Measurements from ENCODE around the gene CSH1.
"Not testable (repeated sequence)": the region's sequence is repeated elsewhere in the genome, so short reads cannot be mapped to it uniquely, and the experiment has no call there.

The CSH1 gene

DNA sequence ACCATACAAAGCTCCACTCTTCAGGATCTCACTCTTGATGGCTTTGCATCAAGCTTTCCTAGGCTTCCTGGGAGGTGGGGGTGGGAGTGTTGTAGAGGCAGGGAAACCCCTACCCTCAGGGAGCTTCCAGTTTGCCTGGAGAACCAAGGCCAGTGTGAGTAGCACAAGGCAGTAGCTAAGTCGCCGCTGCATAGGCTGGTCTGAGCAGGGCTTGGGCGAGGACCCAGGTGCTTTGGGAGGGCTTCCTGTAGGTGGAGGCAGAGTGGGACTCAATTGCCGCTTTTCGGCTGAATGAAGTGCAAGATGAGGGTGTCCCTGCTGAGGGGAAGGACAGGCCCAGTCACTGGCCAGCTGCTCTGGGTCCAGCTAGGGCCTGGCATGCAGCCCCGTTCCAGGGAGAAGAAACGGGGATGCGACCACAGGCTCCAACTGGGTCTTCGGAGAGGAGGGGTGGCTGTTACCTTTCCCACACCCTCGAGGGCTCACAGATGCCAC, 31.8 kb upstream of the CSH1 start:
- DNase-seq: no peak

DNA sequence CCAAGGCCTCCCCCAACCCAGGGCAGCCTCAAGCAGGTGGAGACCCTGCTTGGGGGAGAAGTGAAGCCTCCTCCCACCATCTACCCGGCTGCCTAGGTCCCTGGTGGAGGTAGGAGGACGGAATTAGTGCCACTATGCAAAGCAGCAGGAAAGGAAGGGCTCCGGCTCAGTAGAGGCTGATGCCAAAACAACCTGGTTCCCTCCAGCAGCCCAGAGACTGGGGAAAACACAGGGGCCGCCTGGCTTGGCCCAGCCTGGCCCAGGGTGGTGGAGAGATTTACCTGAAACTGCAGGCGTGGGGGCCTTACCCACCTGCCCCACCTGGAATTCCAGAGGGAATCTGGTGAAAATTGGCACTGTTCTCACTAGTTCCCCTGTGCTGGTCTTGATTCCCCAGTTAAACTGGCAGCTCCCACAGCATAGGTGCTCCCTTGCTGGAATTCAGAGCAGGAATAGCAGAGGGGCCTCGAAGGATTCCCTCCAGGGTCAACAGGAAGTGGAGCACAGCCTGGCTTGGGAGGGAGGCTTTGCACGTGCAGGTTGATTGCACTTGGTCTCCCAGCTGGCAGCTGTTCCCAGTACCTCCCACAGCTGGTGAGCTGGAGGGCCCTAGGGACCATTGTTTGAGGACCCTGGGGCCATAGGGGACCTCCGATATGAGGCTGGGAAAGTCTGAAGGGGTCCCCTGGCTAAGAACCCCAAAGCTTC, 31.2 kb upstream of the CSH1 start:
- DNase-seq: peak; percentile 25

GRCh38 chr17:63926164-63926563, 29.8 kb upstream of the CSH1 start:
- DNase-seq: no peak

- DNase-seq: no peak
Observed at GRCh38 chr17:63925615-63926014, 29.2 kb upstream of the CSH1 start.

- not testable (repeated sequence) for DNase-seq
Observed at GRCh38 chr17:63922402-63922801, 26.0 kb upstream of the CSH1 start.

GRCh38 chr17:63920779-63921178, 24.4 kb upstream of the CSH1 start:
- peak; percentile 27 for DNase-seq

DNA sequence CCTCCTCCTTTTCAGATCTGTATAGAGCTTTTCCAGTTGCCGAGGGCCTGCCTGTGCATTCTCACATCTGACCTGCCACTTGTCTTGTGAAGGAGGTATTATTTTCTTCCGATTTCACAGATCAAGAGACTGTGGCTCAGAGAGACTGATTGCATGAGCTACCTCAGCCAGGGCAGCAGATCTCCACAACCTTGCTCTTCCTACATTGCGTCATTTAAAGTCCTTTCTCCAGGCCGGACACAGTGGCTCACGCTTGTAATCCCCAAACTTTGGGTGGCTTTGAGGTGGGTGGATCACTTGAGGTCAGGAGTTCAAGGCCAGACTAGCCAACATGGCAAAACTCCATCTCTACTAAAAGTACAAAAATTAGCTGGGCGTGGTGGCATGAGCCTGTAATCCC, 23.7 kb upstream of the CSH1 start:
- DNase-seq: not testable (repeated sequence)

- peak; percentile 62 for DNase-seq
Observed at GRCh38 chr17:63919311-63919723, 22.9 kb upstream of the CSH1 start.

DNA sequence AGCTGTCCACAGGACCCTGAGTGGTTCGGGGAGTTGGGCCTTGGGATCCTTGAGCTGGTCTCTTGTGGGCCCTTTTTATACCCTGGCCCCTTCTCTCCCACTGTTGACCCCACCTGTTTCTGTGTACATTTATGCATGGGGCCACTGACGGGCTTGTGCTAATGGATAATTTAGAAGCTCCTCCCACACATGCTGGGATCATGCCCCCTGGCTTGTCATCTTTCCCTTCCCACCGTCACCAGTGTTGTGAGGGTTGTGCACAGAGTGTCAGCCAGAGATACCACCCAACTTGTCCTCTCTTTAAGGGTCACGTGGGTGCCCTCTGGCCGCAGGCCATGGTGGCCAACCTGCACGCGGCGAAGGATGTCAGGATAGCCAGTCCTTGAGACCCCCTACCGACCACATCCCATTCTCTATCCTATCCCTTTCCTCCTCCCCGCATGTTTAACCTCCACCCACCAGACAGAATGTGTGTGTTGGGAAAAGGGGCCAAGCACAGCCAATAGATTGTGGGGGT, 22.5 kb upstream of the CSH1 start, which contains the start of gene GH1:
TSS of gene GH1 (minus strand) at position 51 of the 517 bp plus-strand sequence. CDS start 63 bp downstream, outside the sequence.
- DNase-seq: not testable (repeated sequence)

DNA sequence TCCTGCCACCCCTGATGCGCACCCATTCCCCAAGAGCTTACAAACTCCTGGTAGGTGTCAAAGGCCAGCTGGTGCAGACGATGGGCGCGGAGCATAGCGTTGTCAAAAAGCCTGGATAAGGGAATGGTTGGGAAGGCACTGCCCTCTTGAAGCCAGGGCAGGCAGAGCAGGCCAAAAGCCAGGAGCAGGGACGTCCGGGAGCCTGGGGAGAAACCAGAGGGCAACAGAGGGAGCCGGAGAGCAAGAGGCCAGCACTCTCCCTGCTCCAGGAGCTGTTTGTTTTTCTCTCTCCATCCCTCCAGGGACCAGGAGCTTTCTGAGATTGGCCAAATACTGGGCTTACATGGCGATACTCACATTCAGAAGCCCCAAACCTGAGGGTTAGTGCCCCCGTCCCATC, 21.9 kb upstream of the CSH1 start:
- no peak for DNase-seq

DNA sequence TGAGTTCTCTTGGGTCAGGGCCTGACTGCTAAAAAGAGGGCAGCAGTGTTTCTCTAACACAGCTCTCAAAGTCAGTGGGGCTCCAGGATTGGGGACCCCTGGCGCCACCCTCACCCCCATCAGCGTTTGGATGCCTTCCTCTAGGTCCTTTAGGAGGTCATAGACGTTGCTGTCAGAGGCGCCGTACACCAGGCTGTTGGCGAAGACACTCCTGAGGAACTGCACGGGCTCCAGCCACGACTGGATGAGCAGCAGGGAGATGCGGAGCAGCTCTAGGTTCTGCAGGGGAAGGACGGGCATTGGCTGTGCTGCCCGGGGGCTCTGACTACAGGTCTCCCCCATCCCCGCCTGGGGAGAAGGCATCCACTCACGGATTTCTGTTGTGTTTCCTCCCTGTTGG, 21.3 kb upstream of the CSH1 start:
- DNase-seq: no peak

- not testable (repeated sequence) for DNase-seq
Observed at GRCh38 chr17:63917206-63917605, 20.8 kb upstream of the CSH1 start.

DNA sequence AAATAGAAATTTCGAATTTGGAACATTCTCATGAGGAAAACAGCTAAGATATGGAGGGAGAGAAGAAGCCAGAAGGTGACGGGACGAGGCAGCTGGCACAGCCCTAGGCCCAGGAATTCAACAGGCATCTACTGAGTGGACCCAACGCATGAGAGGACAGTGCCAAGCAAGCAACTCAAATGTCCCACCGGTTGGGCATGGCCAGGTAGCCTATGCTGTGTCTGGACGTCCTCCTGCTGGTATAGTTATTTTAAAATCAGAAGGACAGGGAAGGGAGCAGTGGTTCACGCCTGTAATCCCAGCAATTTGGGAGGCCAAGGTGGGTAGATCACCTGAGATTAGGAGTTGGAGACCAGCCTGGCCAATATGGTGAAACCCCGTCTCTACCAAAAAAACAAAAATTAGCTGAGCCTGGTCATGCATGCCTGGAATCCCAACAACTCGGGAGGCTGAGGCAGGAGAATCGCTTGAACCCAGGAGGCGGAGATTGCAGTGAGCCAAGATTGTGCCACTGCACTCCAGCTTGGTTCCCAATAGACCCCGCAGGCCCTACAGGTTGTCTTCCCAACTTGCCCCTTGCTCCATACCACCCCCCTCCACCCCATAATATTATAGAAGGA, 20.3 kb upstream of the CSH1 start:
- DNase-seq: no peak

- not testable (repeated sequence) for DNase-seq
Observed at GRCh38 chr17:63915753-63916152, 19.4 kb upstream of the CSH1 start.

GRCh38 chr17:63914471-63914870, 18.1 kb upstream of the CSH1 start:
- no peak for DNase-seq

GRCh38 chr17:63911657-63912100, 15.3 kb upstream of the CSH1 start:
- DNase-seq: peak; percentile 43

DNA sequence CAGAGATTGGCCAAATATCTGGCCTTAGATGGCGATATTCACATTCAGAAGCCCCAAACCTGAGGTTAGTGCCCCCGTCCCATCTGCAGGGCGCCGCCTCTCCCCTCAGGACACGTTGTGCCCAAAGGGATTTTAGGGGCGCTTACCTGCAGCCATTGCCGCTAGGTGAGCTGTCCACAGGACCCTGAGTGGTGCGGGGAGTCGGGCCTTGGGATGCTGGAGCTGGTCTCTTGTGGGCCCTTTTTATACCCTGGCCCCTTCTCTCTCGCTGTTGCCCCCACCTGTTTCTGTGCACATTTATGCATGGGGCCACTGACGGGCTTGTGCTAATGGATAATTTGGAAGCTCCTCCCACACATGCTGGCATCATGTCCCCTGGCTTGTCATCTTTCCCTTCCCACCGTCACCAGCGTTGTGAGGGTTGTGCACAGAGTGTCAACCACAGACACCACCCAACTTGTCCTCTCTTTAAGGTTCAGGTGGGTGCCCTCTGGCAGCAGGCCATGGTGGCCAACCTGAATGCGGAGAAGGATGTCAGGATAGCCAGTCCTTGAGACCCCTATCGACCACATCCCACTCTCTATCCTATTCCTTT, 14.8 kb upstream of the CSH1 start, which contains the start of gene CSHL1:
TSS of gene CSHL1 (minus strand) at position 218 of the 595 bp plus-strand sequence. CDS start at position 156, 62 bp downstream.
- no peak for DNase-seq

DNA sequence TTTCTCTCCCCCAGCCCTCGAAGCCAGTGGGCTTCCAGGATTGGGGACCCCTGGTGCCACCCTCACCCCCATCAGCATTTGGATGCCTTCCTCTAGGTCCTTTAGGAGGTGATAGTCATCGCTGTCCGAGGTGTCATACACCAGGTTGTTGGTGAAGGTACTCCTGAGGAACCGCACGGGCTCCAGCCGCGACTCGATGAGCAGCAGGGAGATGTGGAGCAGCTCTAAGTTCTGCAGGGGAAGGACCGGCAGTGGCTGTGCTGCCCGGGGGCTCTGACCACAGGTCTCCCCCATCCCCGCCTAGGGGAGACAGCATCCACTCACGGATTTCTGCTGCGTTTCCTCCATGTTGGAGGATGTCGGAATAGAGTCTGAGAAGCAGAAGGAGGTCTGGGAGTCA, 13.7 kb upstream of the CSH1 start:
- no peak for DNase-seq

DNA sequence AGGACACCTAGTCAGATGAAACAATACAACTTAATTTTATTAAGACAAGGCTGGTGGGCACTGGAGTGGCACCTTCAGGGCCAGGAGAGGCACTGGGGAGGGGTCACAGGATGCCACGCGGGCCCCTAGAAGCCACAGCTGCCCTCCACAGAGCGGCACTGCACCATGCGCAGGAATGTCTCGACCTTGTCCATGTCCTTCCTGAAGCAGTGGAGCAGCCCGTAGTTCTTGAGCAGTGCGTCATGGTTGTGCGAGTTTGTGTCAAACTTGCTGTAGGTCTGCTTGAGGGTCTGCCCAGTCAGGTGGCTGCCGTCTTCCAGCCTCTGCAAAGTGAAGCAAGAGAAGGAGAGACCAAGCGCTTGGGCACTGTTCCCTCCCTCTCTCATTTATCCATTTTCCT, 13.2 kb upstream of the CSH1 start:
- DNase-seq: not testable (repeated sequence)

DNA sequence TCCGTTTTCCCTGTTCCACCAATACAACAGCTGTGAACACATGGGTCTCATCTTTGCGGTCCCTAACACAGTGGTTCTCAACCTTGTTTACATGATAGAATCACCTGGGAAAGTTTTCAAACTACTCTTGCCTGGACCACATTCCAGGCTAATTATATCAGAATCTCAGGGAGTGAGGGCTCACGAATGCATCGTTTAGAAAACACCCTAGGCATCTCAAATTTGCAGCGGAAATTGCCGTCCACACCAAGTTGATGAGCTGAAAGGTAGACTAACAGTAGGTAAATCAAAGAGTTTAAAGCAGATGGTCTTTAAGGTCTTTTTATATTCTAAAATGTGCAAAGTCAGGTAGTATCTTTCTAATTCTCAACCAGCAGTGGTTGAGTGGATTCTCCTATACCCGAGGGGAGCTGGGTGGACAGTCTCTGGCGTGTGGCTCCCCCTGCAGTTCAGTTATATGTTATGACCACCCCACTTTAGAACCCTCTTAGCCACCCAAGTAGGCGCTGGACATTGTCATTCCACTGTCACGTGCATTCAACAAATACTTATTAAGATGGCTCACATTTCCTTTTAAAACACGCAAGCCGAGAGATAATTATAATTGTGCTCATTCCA, 10.9 kb upstream of the CSH1 start:
- peak; percentile 29 for DNase-seq

GRCh38 chr17:63904796-63905195, 8.4 kb upstream of the CSH1 start:
- not testable (repeated sequence) for DNase-seq

DNA sequence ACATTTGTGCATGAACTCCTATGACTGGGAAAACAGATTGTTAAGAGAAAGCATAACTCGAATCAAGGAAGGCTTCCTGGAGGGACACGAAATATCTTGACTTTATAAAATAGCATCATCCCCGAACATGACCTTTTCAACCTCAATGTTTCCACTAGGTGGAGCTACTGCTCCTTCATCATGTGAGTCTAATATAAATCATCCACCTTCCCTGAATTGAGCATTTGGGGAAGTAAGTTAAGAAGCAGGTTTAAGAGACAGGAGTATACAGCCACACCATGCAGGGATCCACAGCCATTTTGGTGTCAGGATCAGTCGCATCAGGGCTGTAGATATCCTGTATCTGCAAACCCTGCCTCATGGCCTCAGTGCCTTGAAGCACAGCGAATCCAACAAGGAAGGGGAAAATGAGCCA, 7.4 kb upstream of the CSH1 start:
- peak; percentile 18 for DNase-seq

DNA sequence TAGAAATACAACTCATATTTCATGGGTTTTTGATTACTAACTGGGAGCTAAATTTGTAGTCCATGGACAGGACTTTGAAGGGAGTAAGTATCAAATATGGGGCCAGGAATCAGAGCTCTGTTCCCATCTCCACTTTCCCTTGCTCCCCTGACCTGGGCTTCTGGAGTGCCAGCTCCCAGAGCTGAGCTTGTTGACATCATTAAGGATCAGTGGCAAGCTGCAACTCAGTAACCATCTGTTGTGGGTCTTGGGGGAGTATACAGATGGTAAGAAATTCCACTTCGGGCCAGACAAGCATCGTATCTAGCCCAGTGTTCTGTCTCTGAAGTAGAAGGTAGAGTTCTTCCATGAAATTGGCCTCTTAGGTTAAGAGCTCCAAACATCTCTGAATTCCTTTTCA, 5.6 kb upstream of the CSH1 start:
- peak; percentile 12 for DNase-seq
